Frontal cortex (tissue), 4 donors: Measurements from ENCODE around the gene ERICH3. TPM values are rescaled to one million over a fixed set of nuclear protein-coding genes. Genes with fewer than 3 reads are reported as not detected.
A peak's percentile ranks its signal among the peaks of the same experiment; 100 is the strongest.

Experiments
- DNase-seq, 2 donors: peaks; one replicate each; pipeline ENCODE4 v3.0.0; 2012; ENCODE audit warnings: low spot score in 2 of 2
- FAIRE-seq: peaks from 2 replicates; lab custom pipeline; 2012; peaks lifted over from hg19 to GRCh38; lab: Jason Lieb, UNC
- total RNA-seq: library from RNA; depleted of rRNA; stranded (reverse); fragments of >200 nt; gene quantifications from one replicate; pipeline ENCODE4 v1.2.3, GENCODE V29; 2014
- donor health status: control.
- donor health status: control.
- donor health status: control.

The ERICH3 gene
- total RNA-seq, 1 donor from 2014 or later, result 16.7 TPM

DNA sequence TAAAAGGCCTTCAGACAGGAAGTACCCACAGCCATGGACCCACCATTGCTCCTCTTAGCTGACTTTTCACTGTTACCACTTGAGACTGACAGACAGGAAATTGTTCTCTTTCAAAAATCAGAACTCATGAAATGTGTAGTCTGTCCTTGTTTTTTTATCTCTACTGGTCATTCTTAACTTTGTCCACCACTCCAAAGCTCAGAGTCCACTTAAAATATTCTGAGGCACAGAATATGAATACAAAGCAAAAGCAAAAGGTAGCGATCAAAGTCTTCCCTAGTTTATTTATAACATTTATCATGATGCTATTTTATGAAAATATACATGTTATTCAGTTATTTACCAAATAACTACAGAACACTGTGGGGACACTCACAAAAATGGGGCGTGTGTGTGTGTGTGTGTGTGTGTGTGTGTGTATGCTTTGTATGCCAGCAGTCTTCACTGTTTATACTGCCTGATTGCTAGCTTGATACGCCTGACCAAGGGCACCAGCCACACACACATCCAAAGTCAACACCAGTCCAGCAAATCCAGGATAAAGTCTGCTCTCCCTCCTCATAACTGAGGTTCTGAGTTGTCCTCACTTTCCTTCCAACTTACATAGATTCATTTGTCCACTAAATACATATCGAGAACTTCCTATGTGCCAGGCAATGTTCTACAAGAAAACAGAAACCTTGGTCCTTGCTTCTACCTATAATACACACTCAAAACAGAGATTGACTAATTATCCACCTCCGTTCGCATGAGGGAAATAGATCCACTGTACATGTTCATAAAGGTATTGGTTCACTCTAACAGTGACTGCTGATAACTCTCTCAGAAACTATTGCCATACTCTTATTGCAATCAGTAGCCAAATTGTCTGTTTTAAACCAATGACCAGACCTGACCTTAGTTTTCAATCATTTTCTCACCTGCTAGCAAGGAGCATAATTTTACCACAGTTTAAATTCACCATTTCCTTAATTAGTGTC lies 79.4 kb downstream of the ERICH3 start:
- DNase-seq (no peak), FAIRE-seq (no peak)

- no peak for FAIRE-seq
- no peak for DNase-seq
These were observed 80.8 kb downstream of the ERICH3 start for GRCh38 chr1:74592580-74593355.

DNA sequence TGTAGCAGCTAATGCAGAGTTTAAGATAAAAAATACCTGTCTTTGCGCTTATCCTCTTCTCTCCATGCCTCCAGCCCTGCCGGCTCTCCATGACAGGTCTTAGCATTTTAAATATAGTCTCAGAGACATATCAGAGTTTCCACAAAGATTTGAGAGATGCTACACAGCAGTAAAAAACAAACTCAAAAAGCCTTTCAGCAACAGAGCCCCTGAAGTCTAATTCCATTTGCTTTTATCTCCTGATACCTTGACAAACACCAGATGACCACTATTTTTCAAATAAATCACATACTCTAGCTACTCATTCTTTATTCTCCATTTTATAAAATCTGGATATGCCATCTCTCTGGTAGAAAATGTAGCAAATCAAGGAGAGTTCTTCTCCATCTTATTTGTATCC lies 81.6 kb downstream of the ERICH3 start:
- no peak for DNase-seq
- FAIRE-seq, result no peak

DNA sequence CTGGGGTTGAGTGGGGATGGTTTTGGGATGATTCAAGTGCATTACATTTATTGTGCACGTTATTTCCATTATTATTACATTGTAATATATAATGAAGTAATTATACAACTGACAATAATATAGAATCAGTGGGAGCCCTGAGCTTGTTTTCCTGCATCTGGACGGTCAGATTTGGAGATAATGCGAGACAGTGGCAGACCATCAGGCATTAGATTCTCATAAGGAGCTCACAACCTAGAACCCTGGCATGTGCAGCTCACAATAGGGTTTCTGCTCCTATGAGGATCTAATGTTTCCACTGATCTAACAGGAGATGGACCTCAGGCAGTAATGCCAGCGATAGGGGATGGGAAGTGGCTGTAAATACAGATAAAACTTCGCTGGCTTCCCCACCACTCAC lies 83.3 kb downstream of the ERICH3 start:
- no peak for DNase-seq
- FAIRE-seq, result no peak

- no peak for DNase-seq
- no peak for FAIRE-seq
These were observed 85.7 kb downstream of the ERICH3 start for GRCh38 chr1:74587888-74588287.

DNA sequence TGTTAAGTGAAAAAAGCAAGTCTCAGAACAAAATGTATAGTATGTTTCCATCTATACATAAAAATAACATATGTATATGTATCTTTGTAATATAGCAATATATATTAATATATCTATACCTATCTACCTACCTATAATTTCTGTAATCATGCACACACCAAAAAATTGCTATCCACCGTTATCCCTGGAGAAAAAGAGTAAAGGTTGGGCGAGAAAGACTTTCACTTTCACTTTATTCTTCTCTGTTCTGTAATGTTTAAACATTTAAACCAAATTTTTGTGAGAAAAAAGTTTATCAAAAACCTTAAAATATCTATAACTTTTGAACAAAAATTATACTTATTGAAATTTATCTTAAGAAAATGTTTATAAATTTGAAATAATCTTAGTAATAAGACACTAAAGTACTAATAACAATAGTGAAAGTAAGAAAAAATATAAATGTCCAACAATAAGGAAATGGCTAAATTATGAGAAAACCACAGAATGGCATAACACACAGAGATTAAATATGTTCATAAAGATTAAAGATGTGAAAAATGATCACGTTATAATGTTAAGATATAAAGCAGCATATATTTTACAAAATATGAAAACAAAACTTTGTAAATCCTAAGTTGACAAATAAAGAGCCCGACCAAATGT lies 87.2 kb downstream of the ERICH3 start:
- no peak for DNase-seq
- FAIRE-seq, result peak; percentile 94

GRCh38 chr1:74584185-74584584 lies 89.4 kb downstream of the ERICH3 start:
- DNase-seq (no peak), FAIRE-seq (no peak)

DNA sequence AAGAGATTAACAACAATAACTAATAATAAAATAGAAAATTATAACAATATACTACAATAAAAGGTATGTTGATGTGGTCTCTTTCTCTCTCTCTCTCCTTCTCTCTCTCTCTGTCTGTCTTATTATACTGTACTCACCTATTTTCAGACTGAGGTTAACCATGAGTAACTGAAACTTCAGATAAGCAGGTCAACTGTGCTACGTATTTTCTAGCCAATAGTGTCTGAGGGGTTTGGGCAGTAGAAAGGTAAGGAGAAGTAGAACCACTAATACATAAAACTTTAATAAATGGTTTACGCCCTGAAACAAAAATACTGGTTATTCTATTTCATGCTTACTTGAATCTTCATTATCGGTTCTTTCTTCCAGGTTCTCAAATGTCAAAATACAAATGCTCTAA lies 90.2 kb downstream of the ERICH3 start:
- FAIRE-seq (no peak), DNase-seq (no peak)

DNA sequence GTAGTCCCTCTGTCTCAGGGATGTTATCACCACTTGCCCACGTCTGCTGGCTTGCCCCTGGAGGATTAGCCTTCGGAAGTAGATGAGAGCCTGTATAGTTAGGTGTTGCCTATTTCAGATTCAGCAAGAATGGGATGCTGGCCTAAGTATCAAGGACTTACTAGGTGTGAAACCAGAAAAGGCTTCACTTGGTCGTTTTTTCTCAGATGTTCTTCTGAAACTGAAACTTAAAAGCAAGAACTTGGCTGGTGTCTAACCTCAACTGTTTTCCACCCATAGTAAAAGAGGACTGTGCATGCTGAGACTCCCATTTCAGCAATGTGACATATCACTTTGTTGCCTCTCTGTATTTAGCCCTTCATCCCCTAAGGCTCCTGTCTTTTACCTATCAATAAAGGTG lies 94.2 kb downstream of the ERICH3 start:
- DNase-seq, result no peak
- FAIRE-seq, result no peak

DNA sequence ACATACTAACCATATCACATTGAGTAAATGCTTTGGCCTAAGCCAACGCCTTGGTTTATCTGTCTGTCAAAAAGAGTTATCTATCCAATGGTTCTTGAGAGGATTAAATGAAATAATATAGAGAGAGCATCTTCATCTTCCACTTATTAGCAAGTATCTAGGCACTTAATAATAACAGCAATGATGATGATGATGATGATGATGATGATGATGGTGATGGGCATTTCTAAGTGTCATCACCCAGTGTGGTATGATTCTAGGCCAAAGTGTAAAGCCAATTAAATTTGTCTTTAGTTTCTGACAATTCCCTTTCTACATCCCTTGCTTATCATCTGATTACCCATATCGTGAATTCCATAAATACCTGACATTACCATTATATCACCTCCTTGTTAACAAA lies 95.5 kb downstream of the ERICH3 start:
- DNase-seq (no peak), FAIRE-seq (no peak)

DNA sequence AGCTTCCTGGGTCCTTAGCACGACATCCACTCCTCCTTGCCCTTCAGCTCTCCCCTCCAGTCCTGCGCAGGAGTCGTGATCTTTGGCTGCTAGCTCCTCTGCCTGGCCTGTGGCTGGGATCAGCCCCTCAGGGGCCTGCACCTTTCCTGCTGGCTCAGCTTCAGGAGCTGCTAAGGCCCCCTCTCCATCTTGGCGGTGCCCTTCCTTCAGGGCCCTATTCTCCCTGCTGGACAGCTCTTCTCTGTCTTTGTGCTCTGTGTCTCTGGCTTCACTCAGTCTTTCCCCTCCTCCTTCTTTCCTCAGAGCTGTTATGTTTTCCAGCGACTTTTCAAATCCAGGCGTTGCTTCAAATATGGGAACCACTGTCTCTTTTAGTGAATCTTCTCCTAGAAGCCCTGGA lies 101.7 kb downstream of the ERICH3 start:
- no peak for FAIRE-seq

DNA sequence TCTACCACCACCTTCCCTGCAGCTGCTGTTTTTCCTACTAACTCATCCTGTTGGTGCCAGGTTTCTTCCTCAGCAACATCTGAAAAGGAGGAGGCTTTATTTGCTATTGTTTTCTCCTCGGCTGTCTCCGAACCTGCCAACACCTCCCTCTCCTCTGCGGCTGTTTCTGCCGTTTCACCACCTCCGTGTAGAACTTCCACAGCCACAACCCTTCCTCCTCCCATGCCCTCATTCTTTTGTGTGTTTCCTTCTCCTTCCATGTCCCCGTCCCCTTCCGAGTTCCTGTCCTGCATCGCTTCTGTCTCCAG lies 102.1 kb downstream of the ERICH3 start:
- FAIRE-seq, result no peak
- no peak for DNase-seq

More for the DNA sequence above, 101.7 kb downstream of the ERICH3 start:
- no peak for DNase-seq

DNA sequence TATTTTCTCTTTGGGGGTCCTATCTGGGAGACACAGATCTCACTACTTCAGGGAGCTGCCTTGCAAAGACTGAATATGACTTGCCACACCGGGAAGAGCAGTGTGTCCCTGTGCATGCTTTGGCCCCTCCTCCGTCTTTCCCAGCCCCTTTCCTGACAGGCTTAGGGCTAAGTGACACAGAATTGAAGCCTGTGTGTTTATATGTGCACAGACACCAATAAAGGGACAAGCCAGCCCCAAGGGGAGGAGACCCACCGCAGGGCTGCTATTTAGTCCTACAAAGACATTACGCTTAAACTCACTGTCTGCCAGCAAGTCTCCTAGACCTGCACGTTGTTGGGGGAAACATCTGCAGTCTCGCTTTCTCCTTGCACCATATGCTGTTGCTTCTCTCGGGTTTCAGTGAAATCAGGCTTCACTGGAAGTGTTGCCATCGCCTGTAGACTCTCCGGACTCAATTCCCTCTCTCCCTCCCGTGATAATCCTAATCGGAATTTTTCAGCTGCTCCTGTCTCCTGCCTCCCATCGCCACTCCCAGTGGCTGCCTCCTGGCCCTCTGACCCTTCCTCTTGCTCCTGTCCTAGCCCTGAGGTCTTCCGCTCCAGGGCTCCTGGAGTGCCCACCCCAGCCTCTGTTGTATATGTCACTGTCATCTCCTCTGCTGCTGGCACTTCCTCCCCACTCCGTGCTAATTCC lies 102.6 kb downstream of the ERICH3 start:
- FAIRE-seq, result no peak
- DNase-seq, result no peak

DNA sequence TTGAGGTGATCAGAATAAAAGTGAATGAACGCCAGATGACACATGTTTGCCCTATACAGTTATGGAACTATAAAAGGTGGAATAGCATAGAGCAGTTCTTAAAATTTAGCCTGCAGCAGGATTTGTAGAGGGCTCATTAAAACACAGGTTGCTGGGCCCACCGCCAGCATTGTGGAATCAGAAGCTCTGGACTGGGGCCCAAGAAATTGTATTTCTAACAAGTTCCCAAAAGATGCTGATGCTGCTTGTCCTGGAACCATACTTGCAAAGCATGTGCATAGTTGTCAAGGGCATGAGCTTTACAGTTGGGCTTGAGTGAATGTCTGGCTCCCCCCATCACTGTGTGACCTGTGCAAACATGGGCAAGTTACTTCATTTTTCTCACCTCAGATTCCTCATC lies 123.7 kb downstream of the ERICH3 start:
- FAIRE-seq (no peak), DNase-seq (no peak)

- no peak for DNase-seq
These were observed 124.4 kb downstream of the ERICH3 start for GRCh38 chr1:74548961-74549750.

GRCh38 chr1:74545821-74546220 lies 127.8 kb downstream of the ERICH3 start:
- no peak for DNase-seq
- FAIRE-seq, result no peak

More at GRCh38 chr1:74548961-74549750, 124.4 kb downstream of the ERICH3 start:
- FAIRE-seq, result no peak

- no peak for FAIRE-seq
- DNase-seq, result no peak
These were observed 139.4 kb downstream of the ERICH3 start for GRCh38 chr1:74534241-74534640.

DNA sequence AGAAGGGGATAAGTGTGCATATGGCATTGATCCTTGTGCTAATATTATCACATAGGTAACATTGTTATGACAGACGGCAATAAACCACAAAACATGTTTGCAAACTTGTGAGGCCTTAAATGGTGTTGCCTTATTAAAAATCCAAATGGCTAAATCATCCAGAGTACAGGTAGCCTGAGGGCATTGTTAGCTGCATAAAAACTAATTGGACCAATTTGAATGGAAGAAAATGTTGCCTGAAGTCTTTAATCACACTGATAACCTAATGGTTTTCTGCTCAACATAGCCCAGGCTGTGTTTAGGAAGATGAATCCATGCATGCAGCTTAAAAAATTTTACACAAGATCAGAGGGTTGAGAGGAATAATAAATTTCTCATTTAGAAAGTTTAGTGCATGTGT lies 141.8 kb downstream of the ERICH3 start:
- FAIRE-seq (no peak), DNase-seq (no peak)

DNA sequence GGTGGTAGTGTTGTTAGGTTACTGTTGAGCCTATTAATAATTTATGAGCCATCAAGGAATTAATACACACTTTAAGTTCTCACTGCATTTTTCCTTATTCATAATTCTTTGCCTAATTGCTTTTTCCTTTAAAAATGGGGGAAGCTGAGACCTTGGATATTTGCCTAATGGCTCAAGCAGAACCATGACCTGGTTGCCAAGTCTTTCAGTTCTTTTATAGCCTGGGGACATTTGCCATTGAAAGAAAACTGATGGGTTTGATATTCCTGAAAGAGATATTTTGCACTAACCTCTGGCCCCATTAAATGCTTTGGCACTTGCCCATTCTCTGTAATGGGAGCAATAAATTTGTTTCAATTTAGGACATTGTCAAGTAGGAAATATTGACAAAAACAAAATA lies 142.7 kb downstream of the ERICH3 start:
- no peak for FAIRE-seq
- DNase-seq, result no peak
